Pulmonary artery endothelial cell (primary cell): ENCODE measurements around the gene ADRA2A. TPM values are rescaled to one million over a fixed set of nuclear protein-coding genes. Genes with fewer than 3 reads are reported as not detected.

Experiments
- DNase-seq: peaks from one replicate; pipeline ENCODE4 v3.0.0-alpha.2; 2011; ENCODE audit warnings: low read depth, low spot score
- total RNA-seq: library from RNA; depleted of rRNA; stranded (reverse); fragments of >200 nt; gene quantifications from 2 replicates; pipeline ENCODE4 v1.2.3, GENCODE V29; 2014

Gene ADRA2A
- 0.13 and 0.49 TPM in 2 replicates for total RNA-seq

DNA sequence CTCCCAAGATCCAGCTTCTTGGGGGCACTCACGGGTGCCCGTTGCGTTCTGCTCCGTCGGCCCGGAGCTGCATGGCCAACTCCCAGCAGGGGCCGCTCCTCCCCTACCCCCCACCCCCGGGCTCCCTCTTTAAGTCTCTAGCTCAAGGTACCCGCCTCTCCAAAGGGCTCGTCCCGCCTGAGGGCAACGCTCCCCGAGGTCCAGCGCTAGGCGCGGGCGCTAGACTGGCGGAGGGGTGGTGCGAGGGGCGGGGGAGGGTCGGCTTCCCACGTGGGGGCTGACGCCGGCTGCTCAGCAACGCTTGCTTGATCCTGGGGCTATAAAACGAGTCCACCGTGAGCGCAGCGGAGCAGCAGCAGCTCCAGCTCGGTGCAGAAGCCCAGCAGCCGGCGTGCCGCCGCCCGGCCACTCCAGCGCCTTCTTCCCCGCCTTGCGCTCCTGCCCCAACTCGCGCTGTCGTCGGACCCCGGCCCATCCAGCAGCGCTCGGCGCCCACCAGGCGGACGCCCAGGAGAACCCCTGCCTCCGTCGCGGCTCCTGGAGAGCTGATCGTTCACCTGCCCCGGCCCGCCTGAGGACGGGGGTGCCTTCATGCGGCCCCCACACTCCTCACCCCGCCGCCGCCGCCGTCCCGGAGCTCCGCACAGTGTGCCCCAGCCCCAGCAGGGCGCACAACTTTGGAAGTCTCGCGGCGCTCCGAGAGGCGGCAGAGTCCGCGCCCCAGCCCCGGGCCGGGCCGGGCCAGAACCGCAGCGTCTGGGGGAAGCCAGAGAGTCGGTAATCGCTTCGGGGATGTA is at the start of gene ADRA2A:
Gene ADRA2A (plus strand): TSS at position 348 of the 797 bp plus-strand sequence. CDS start 968 bp downstream, outside the sequence.
- DNase-seq = no peak

DNA sequence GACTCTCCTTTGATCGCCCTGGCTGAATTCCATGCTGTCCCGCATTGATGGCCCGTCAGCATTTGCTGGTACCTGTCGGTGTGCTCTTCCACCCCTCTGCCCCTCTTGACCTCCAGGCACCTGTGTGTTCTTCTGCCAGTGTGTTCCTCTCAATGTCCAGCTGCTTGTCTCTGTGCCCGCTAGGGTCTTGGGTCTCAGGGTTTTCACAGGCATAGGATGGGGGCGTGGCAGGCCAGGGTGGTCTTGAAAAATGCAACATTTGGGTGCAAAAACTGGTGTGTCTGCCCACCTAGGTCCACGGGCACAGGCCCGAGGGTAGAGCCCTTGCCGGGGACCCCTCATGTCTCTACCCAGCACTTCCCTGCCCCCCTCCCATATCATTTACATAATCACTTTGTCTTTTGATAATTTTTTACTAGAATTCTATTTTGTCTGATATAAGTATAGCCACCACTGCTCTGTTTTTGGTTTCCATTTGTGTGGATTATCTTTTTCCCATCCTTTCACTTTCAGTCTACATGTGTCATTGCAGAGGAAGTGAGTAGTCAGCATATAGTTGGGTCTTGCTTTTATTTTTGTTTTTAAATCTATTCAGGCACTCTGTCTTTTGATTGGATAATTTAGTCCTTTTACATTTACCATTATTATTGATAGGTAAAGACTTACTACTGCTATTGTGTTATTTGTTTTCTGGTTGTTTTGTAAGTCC is 46.6 kb upstream of the ADRA2A start:
- DNase-seq = no peak

DNA sequence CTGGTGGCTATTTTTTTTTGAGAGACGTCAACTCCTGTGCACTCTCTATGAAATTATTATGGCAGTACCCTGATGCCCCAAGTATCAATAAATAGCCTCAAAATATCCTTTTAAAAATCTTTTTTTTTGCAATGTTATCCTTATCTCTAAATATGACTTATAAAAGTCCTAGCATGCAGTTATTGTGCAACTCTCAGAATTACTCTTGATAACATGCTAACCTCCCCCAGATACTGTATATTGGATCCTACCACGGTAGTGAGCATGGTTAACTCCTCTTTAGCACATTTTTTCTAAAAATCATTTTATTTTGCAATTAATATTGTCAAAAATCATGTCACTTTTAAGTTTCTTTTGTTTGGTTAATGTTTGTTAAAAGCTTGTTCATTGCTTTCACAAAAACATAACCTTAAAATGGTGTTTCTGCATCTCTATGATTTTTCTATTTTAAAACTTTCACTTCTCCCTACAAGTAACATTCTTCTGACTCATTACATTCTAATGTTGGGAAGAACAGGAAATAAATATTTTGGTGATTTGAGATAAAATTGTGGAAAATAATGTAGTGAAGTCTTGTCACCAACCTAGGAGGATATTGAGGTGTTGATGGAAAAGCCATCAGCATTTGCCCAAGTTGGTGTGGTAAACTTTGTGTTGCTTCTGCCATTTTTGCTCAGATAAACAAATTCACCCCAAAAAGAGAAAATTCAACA is 42.1 kb upstream of the ADRA2A start:
- DNase-seq = no peak

DNA sequence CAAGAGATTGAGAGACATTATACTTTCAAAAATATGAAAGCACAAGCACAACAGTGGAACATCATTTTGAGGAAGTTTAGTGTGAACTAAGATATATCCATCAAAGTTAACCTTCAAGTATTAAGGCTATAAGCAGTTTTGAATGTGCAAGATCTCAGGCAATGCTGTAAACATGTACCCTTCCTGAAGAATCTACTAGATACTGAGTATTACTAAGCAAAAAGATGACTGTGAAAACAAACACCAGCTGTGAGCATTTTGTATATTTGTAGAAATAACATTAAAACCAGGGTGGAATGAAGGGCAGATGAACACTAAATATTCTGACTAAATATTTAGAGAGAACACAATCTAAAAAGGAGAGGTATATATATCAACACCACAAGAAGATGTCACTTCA is 41.3 kb upstream of the ADRA2A start:
- DNase-seq = no peak

DNA sequence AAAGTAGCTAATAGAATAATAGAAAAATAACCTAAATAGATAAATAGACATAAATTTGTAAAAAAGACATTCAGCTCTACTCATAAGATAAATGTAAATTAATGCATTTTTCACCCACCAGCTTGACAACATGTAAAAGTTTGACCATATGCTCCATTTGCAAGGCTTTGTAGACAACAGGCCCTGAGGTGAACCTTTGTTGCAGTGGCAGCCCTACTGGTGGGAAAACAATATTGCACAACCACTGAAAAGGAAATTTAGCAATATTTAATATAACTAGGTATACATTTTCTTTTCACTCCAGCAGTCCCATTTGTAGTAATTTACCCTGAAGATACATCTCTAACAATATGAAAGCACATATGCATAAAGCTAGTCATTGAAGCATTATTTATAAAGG is 39.0 kb upstream of the ADRA2A start:
- DNase-seq = no peak

DNA sequence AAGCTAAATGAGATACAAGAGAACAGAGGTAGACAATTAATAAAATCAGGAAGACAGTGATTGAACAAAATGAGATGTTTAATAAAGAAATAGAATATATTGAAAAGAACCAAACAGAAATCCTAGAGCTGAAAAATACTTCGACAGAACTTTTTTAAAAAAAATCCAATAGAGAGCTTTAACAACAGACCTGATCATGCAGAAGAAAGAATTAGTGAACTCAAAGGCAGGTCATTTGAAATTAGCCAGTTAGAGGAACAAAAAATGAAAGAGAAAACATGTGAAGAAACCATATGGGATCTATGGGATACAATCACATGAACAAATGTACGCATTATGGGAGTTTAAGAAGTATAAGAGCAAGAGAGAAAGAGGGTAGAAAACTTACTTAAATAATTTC is 37.3 kb upstream of the ADRA2A start:
- no peak for DNase-seq

DNA sequence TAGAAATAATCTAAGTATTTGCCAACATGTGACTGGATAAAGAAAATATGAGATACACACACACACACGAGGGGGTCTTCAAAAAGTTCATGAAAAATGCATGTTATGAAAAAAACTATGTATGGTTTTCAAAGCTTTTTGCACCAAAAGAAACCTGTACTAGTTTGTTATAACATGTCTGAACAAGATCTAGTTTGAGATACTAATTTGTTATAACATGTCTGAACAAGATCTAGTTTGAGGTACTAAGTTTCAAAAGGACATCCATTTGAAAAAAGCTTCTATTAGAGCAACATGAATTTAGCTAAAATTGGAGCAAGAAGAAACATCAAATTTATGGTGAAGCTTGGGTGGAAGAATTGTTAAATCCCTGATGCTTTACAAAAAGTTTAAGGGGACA is 19.8 kb upstream of the ADRA2A start:
- no peak for DNase-seq

DNA sequence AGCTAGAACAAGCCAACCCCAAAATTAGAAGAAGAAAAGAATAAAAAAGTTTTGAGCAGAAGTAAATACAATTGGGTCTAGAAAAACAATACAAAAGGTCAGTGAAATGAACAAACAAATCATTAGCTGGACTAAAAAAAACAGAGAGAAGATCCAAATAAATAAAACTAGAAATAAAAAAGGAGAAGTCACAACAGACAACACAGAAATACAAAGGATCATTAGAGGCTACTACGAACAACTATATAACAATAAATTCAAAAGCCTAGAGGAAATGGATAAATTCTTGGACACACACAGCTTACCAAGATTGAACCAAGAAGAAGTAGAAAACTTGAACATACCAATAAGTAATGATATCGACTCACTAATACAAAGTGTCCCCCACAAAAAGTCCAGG is 13.4 kb upstream of the ADRA2A start:
- DNase-seq = no peak

DNA sequence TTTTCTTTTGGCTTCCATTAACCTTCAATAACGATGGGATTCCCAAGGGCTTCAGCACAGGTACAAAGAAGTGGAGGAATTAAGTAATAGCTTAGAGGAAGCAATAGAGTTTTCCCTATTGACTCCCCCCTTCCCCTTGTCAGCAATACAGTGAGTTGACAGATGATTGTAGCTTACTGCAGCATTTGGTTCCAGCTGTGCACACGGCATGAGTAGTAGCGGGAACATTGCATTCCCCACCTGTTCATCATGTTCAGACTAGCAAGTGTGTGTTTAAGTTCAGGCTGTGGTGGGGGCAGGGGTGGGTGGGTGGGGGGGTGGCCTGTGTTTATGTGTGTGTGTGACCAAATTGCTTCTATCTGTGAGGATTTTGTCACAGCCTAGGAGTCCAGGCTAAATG is 4.6 kb upstream of the ADRA2A start:
- DNase-seq = no peak

DNA sequence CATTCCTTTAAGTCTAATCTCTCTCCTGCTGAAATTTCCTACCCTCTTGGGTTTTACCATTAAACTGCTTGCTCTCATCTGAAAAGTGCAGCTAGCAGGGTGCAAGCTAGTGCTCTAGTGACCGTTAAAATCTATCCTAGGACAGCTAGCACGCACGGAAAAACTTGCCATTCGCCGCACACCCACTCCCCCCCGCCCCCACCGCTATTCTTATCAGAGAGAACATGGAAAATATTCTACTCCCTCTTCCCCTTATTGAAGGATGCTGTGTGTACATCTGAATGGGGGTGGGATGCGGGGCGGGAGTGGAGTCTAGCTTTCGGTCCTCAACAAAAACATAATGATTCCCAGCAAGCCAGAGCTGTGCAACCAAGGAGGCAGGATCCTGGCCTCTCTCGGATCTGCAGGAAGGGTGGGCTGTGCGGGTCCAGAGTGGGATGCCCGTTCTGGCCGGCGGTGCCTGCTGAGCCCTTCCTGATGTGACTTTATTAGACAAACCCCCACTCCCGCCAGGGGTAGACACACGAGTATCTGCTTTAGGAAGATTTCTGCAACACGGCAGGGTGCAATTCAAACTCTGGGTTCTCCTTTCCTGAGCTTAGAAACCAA is 1.1 kb upstream of the ADRA2A start:
- no peak for DNase-seq

DNA sequence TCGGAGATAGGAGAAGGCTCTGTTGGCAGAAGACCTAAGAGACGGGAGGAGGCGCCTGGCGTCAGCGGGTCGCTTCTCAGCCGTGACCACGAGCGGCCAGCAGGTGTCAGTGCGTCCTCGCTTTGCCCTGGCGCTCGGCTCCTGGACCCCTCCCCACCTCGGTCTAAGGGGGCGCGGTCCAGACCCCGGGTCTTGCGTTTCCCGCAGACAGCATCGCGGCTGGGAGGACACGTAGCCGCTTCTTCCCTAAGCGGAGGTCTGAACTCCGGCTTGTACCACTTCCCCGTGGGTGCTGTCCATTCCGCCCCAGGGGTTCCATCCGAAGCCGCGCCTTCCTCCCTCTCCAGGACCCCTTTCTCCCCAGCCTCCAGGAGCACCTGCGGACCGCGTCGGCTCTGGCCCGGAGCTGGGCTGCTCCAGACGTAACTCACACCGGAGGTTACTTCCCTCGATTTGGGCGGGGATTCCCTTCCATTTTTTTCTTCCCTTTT is 593 bp upstream of the ADRA2A start:
- DNase-seq = no peak

DNA sequence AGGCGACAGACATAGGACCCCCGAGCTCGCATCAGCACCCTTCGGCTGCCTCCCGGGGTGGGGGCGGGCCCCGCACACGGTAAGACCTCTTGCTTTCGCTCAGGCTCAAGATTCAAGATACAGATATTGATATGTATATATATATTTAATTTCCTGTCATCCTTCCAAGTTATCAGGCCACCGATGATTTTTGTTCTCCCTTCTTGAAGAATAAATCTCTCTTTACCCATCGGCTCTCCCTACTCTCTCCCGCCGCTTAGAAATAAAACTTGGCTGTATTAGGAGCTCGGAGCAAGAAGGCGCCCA is 603 bp downstream of the ADRA2A start:
- no peak for DNase-seq

DNA sequence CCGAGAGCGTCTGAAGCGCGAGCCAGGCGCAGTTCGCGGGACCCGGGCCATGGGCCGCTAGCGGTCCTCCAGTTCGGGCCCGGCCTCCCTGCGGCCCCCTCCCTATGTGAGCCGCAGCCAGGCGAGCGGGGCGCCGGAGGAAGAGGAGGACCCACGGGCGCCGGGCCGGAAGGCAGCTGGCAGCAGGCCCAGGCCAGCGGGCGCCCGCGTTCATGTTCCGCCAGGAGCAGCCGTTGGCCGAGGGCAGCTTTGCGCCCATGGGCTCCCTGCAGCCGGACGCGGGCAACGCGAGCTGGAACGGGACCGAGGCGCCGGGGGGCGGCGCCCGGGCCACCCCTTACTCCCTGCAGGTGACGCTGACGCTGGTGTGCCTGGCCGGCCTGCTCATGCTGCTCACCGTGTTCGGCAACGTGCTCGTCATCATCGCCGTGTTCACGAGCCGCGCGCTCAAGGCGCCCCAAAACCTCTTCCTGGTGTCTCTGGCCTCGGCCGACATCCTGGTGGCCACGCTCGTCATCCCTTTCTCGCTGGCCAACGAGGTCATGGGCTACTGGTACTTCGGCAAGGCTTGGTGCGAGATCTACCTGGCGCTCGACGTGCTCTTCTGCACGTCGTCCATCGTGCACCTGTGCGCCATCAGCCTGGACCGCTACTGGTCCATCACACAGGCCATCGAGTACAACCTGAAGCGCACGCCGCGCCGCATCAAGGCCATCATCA is 1.1 kb downstream of the ADRA2A start:
- no peak for DNase-seq

DNA sequence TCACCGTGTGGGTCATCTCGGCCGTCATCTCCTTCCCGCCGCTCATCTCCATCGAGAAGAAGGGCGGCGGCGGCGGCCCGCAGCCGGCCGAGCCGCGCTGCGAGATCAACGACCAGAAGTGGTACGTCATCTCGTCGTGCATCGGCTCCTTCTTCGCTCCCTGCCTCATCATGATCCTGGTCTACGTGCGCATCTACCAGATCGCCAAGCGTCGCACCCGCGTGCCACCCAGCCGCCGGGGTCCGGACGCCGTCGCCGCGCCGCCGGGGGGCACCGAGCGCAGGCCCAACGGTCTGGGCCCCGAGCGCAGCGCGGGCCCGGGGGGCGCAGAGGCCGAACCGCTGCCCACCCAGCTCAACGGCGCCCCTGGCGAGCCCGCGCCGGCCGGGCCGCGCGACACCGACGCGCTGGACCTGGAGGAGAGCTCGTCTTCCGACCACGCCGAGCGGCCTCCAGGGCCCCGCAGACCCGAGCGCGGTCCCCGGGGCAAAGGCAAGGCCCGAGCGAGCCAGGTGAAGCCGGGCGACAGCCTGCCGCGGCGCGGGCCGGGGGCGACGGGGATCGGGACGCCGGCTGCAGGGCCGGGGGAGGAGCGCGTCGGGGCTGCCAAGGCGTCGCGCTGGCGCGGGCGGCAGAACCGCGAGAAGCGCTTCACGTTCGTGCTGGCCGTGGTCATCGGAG is 1.8 kb downstream of the ADRA2A start:
- no peak for DNase-seq

DNA sequence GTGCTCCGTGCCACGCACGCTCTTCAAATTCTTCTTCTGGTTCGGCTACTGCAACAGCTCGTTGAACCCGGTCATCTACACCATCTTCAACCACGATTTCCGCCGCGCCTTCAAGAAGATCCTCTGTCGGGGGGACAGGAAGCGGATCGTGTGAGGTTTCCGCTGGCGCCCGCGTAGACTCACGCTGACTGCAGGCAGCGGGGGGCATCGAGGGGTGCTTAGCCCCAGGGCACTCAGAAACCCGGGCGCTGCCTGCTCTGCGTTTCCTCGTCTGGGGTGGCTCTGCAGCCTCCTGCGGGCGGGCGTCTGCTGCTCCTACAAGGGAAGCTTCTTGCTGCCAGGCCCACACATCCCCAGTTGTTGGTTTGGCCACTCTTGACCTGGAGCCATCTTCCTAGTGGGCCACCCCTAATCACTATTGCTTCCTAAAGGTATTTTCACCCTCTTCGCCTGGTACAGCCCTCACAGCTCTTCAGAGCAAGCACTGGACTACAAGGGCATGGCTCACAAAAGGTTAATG is 2.5 kb downstream of the ADRA2A start:
- no peak for DNase-seq

DNA sequence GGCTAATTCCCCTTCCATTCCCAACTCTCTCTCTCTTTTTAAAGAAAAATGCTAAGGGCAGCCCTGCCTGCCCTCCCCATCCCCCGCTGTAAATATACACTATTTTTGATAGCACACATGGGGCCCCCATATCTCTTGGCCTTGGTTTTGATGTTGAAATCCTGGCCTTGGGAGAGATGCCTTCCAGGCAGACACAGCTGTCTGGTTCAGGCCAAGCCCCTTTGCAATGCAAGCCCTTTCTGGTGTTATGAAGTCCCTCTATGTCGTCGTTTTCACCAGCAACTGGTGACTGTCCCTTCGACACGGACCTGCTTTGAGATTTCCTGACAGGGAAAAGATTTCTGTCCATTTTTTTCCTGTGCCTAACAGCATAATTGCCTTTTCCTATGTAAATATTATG is 3.0 kb downstream of the ADRA2A start:
- DNase-seq = no peak

DNA sequence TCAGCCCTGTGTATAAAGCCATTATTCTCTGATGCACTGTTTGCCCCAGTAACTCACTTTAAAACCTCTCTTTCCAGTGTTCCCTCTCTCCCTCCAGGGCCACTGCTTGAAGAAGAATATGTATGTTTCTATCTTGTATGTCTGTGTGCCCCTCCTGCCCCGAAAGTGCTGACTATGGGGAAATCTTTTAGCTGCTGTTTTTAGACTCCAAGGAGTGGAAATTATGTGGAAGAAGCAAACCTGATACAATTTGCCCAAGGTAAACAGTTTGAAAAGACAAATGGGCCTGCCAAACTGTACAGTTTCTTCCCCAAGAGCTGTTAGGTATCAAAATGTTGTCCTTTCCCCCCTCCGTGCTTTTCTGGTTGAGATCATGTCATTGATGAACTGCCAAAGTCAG is 3.4 kb downstream of the ADRA2A start:
- no peak for DNase-seq

DNA sequence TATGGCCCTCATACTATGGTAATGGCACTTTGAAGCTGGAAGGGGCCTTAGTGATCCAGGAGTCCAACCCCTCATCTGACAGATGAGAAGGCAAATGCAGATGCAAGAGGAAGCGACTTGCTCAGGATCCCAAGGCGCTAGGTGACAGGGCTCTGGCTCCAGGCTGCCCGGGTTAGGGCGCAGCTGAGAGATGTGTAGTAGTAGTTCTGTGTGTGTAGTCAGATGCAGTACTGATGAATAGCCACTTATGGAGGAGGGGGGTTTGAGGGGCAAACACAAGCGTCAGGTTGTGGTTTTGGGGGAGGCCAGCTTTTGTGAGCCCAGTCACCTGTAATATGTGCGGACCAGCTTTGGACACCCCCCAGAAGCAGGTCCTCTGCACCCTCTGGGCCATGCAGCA is 4.8 kb downstream of the ADRA2A start:
- DNase-seq = no peak

DNA sequence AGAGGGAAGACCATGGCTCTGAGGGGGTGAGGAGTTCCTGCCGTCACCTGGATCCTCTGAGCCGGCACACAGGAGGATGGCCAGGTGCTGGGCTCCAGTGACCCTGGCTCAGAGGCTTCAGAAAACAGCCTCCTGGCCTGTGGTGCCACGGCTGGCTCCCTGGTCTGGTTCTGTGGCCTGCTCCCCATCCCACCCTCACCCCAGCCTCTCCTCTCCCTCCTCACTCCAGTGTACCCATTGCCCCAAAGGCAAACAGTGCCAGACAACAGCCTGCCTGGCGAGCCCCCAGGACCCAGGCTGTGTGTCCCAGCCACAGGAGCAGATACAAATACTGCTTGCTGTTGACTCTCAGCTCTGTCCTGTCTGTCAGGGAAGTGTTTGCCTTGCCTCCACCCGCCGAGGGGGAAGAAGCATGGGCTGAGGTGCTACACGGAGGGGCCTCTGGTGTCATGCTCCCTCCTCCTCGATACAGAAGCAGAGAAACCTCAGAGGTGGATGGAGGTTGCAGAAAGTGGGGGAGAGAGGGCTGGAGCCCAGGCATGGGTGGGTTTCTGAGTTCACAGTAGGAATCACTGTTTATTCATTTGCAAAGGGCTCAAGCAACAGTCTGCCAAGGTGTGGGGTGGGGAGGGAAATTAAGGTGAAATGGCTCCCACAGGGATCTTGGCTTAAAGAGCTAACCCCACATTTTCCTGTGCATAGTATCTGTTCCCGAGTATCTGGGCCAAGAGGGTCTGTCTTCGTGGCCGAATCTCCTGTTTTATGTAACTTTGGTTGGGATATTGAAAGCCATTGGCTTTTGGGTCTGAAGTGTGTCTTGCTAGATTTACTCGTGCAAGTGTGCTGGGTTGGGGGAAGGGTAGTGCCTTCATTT is 5.5 kb downstream of the ADRA2A start:
- no peak for DNase-seq
